Mesendoderm (in vitro differentiated cells): ENCODE measurements around the gene FBF1.

ENCODE experiments used
- DNase-seq: peaks from one replicate; pipeline ENCODE4 v3.0.0; 2013
- H2AK5ac ChIP-seq: 2 replicates; pipeline ENCODE4 v1.6.1; 2013; ENCODE audit warnings: low read length, inconsistent platforms
- H2BK120ac ChIP-seq: 2 replicates; pipeline ENCODE4 v1.6.1; 2013; ENCODE audit warnings: low read depth, mild to moderate bottlenecking, low read length, moderate library complexity, mixed read lengths
- H2BK15ac ChIP-seq: replicated peaks from 2 replicates; pipeline ENCODE4 v1.6.1; 2013; ENCODE audit warnings: low read depth, mild to moderate bottlenecking, moderate library complexity
- H2BK5ac ChIP-seq: 2 replicates; pipeline ENCODE4 v1.6.1; 2013; ENCODE audit warnings: low read length, inconsistent platforms
- H3K18ac ChIP-seq: 2 replicates; pipeline ENCODE4 v1.6.1; 2013; ENCODE audit warnings: mild to moderate bottlenecking, low read length, mixed read lengths
- H3K23ac ChIP-seq: one replicate; pipeline ENCODE4 v1.6.1; 2013; ENCODE audit warnings: low read length
- H3K27ac ChIP-seq: 2 replicates; pipeline ENCODE4 v1.5.1; 2013; ENCODE audit warnings: low read depth, mild to moderate bottlenecking, inconsistent platforms, low read length, moderate library complexity
- H3K27me3 ChIP-seq: 2 replicates; pipeline ENCODE4 v1.6.1; 2013; ENCODE audit warnings: low read length, control low read depth, mild to moderate bottlenecking, inconsistent platforms; ENCODE audit not compliant: insufficient read depth, poor library complexity
- H3K36me3 ChIP-seq: 2 replicates; pipeline ENCODE4 v1.6.1; 2013; ENCODE audit warnings: low read length, inconsistent platforms; ENCODE audit not compliant: control insufficient read depth, insufficient read depth
- H3K4ac ChIP-seq: one replicate; pipeline ENCODE4 v1.6.1; 2013; ENCODE audit warnings: low read depth, mild to moderate bottlenecking, low read length, moderate library complexity
- H3K4me1 ChIP-seq: 2 replicates; pipeline ENCODE4 v1.6.1; 2013; ENCODE audit warnings: low read depth, low read length, inconsistent platforms; ENCODE audit not compliant: control insufficient read depth
- H3K4me2 ChIP-seq: 2 replicates; pipeline ENCODE4 v1.6.1; 2013; ENCODE audit warnings: low read length
- H3K4me3 ChIP-seq: 2 replicates; pipeline ENCODE4 v1.5.1; 2013; ENCODE audit warnings: mild to moderate bottlenecking, low read length
- H3K56ac ChIP-seq: one replicate; pipeline ENCODE4 v1.6.1; 2013; ENCODE audit warnings: low read length
- H3K79me1 ChIP-seq: 2 replicates; pipeline ENCODE4 v1.6.1; 2013; ENCODE audit warnings: low read length, inconsistent platforms
- H3K79me2 ChIP-seq: 2 replicates; pipeline ENCODE4 v1.6.1; 2013; ENCODE audit warnings: mild to moderate bottlenecking, low read length; ENCODE audit not compliant: control insufficient read depth, insufficient read depth
- H3K9ac ChIP-seq: 2 replicates; pipeline ENCODE4 v1.6.1; 2013; ENCODE audit warnings: low read length, inconsistent platforms
- H4K5ac ChIP-seq: one replicate; pipeline ENCODE4 v1.6.1; 2013; ENCODE audit warnings: low read length
- H4K8ac ChIP-seq: one replicate; pipeline ENCODE4 v1.6.1; 2013; ENCODE audit warnings: low read depth, mild to moderate bottlenecking, control low read depth, low read length, moderate library complexity
- WGBS: extraction: QIAGEN DNeasy Blood & Tissue Kit; methylation state at CpG from one replicate; pipeline ENCODE4 v1.1.7; 2013; ENCODE audit warnings: low lambda C conversion rate, missing lambda C conversion rate; ENCODE audit not compliant: insufficient coverage; ENCODE audit errors: extremely low coverage; 5-methylcytosine and 5-hydroxymethylcytosine counted together

FBF1 gene

DNA sequence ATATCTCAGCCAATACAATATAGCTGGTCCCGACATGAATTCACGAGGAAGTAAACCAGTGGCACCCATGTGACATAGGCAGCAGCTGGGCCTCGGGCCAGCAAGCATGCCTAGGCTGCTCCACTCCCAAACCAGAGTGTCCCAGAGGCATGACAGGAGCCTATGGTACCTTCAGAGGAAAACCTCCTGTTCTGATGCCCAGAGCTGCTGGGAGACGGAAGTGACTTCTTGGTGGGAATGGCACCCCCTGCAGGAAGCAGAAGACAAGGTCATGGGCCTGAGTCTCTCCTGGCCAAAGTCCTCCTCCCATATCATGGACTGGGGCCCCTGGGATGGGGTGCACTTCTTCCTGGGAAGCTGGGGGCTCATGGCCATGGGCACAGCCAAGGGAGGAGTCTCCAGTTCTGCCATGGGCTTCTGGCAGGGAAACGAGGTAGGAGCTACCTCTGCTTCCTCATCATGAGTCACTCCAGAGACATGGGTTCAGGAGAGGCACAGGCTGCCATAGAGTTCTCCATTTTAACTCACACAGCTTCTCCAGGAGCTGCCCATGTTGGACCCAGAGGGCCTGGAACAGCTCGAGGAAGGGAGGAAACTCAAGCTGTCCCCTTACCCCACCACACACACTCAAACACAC lies 13.4 kb downstream of the FBF1 start:
- H3K79me1 ChIP-seq = no peaks in the 10 kb centered on the region
- H3K79me2 ChIP-seq = no peaks in the 10 kb centered on the region
- no peak overlapping the region for H2BK5ac ChIP-seq
- no peak overlapping the region for H2AK5ac ChIP-seq
- H3K27me3 ChIP-seq = no peaks in the 10 kb centered on the region
- no CpG with 5 or more reads among the region's 6 CpGs for WGBS
- H3K36me3 ChIP-seq = no peaks in the 10 kb centered on the region
- no peak overlapping the region for H3K4ac ChIP-seq
- H3K9ac ChIP-seq = no peak overlapping the region
- no peaks in the 10 kb centered on the region for H3K4me1 ChIP-seq
- no peak overlapping the region for H4K5ac ChIP-seq
- no peak overlapping the region for H3K56ac ChIP-seq
- no peak overlapping the region for H3K18ac ChIP-seq
- H2BK120ac ChIP-seq = no peak overlapping the region
- no peak overlapping the region for H3K23ac ChIP-seq
- no peak overlapping the region for H3K4me3 ChIP-seq
- no peak overlapping the region for H4K8ac ChIP-seq
- H2BK15ac ChIP-seq = no peak overlapping the region
- no peak overlapping the region for H3K27ac ChIP-seq
- no peak overlapping the region for H3K4me2 ChIP-seq
- DNase-seq = peak; percentile 77

DNA sequence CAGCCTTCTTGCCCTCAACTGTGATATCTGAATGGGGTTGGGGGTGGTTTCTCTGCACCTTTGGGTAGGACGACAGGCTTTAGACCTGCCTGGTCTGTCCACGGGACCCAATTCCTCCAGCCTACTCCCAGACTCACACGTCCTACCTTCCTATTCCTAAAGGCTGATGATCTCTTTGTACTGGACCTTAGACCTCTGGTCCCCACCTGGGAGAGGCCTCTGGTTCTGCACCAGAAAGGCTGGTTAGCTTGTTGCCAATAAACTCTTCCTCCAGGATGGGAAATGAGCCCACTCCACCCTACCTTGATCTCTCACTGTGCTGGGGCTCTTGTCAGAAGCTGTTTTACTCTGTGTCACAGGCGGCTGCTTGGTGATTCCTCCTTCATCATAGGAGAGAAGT lies 14.4 kb downstream of the FBF1 start:
- H3K79me2 ChIP-seq = no peaks in the 10 kb centered on the region
- H3K4me2 ChIP-seq = no peak overlapping the region
- no peak overlapping the region for H3K23ac ChIP-seq
- DNase-seq = no peak
- no peak overlapping the region for H2AK5ac ChIP-seq
- H3K36me3 ChIP-seq = no peaks in the 10 kb centered on the region
- H3K18ac ChIP-seq = no peak overlapping the region
- H3K79me1 ChIP-seq = no peaks in the 10 kb centered on the region
- no CpG with 5 or more reads among the region's 4 CpGs for WGBS
- H3K27me3 ChIP-seq = no peaks in the 10 kb centered on the region
- no peak overlapping the region for H4K8ac ChIP-seq
- H3K56ac ChIP-seq = no peak overlapping the region
- H4K5ac ChIP-seq = no peak overlapping the region
- no peak overlapping the region for H3K4me3 ChIP-seq
- no peak overlapping the region for H2BK120ac ChIP-seq
- no peak overlapping the region for H2BK15ac ChIP-seq
- H3K9ac ChIP-seq = no peak overlapping the region
- no peak overlapping the region for H3K4ac ChIP-seq
- no peak overlapping the region for H3K27ac ChIP-seq
- no peaks in the 10 kb centered on the region for H3K4me1 ChIP-seq
- no peak overlapping the region for H2BK5ac ChIP-seq

DNA sequence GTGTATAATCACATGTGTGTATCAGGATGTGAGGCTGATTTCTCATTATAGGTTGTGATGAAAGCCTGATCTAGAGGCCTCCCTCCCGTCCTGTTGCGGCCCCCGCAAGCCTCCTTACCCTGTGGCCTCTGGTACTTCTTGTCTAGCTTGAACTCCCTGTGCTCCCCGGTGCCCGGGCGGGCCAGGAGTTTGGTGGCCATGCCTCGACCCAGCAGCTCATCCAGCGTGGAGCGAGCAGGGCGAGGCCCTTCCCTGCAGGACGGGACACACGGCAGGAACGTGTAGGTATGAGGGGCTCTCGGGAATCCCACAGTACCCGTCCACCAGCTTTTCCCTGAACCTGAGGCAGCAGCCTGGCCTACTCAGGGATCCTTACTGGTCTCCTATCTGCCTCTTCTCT lies 14.9 kb downstream of the FBF1 start:
- H4K5ac ChIP-seq = no peak overlapping the region
- no peaks in the 10 kb centered on the region for H3K79me2 ChIP-seq
- H3K27me3 ChIP-seq = no peaks in the 10 kb centered on the region
- H3K56ac ChIP-seq = no peak overlapping the region
- H3K18ac ChIP-seq = no peak overlapping the region
- H3K27ac ChIP-seq = no peak overlapping the region
- H3K4ac ChIP-seq = no peak overlapping the region
- H3K79me1 ChIP-seq = no peaks in the 10 kb centered on the region
- H3K4me1 ChIP-seq = no peaks in the 10 kb centered on the region
- H2BK5ac ChIP-seq = no peak overlapping the region
- WGBS = no CpG with 5 or more reads among the region's 15 CpGs
- H3K23ac ChIP-seq = no peak overlapping the region
- H3K9ac ChIP-seq = no peak overlapping the region
- no peak overlapping the region for H3K4me3 ChIP-seq
- no peak overlapping the region for H2AK5ac ChIP-seq
- no peak for DNase-seq
- no peak overlapping the region for H3K4me2 ChIP-seq
- H2BK120ac ChIP-seq = no peak overlapping the region
- no peak overlapping the region for H4K8ac ChIP-seq
- no peaks in the 10 kb centered on the region for H3K36me3 ChIP-seq
- H2BK15ac ChIP-seq = no peak overlapping the region

DNA sequence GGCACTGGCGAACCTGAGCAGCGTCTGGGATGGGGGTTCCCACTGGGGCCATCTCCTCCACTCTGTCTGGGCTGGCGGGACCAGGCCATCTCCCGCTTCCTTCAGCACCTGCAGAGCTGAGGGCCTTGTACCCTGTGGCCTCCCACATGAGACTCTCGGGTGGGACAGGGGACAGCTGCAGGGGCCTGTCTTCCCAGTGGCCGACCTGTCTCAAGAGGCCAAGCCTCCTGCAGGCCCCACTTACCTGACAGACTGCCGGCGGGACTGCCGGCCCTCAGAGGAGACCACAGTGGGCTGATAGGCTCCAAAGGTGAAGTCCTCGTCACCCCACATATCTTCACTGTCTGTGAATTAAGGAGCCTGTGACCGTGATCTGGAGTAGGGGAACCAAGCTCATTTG lies 15.7 kb downstream of the FBF1 start:
- Histone ChIP-seq H3K27me3 (no peaks in the 10 kb centered on the region), H3K23ac (no peak overlapping the region), H3K4ac (no peak overlapping the region), H3K36me3 (no peaks in the 10 kb centered on the region), H2BK120ac (no peak overlapping the region), H3K27ac (no peak overlapping the region), H3K79me2 (no peaks in the 10 kb centered on the region), H4K8ac (no peak overlapping the region), H2AK5ac (no peak overlapping the region), H3K9ac (no peak overlapping the region), H3K4me2 (no peak overlapping the region), H4K5ac (no peak overlapping the region), H3K79me1 (no peaks in the 10 kb centered on the region), H2BK15ac (no peak overlapping the region), H3K4me3 (no peak overlapping the region), H3K56ac (no peak overlapping the region), H3K18ac (no peak overlapping the region), H2BK5ac (no peak overlapping the region), H3K4me1 (no peaks in the 10 kb centered on the region)
- WGBS = no CpG with 5 or more reads among the region's 11 CpGs
- DNase-seq = no peak

DNA sequence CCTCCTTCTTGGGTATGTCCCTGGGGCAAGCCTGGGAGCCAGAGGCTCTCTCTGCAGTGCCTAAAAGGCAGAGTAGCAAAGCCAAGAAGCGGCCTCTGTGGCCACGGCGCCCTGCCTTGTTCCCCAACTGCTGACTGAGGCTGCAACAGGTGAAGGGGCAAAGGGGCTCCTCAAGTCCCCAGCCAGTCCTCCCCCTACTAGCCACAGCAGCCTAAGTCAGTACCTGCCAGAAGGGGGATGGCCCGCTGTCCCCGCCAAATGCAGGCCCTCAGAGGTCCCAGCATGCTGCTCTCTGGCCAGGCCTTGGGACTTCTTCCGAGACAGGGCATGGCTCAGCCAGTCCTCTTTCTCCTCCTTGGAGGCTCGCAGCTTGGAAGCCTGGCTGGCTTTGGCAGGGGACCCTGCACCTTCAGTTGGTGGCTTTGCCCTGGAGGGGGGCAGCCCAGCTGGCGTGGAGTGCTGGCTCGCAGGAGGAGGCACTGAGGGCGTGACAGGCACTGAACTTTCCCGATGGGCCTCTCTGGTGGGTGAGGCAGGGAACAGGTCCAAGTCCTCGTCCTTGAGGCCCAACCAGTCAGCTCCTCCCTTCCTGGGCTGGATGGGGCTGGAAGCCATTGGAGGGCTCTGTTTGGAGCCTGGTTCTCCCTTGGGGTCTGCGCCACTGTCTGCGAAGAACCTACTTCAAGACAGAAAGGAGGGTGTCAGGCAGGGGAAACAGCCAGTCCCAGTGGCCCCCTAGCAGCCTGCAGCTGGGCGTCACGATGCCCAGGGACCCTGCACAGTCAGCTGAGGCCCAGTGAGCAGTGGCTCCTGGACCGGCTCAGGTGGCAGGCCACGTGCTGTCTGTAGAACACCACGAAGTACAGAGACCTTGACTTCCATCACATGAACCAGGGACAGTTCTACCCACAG lies 17.6 kb downstream of the FBF1 start:
- Histone ChIP-seq H3K56ac (no peak overlapping the region), H3K4me3 (no peak overlapping the region), H4K8ac (no peak overlapping the region), H3K79me1 (no peaks in the 10 kb centered on the region), H2BK5ac (no peak overlapping the region), H3K4ac (no peak overlapping the region), H2BK120ac (no peak overlapping the region), H3K9ac (no peak overlapping the region), H3K79me2 (no peaks in the 10 kb centered on the region), H3K27ac (no peak overlapping the region), H2AK5ac (no peak overlapping the region), H3K36me3 (no peaks in the 10 kb centered on the region), H3K4me2 (no peak overlapping the region), H3K23ac (no peak overlapping the region), H2BK15ac (no peak overlapping the region), H3K18ac (no peak overlapping the region), H3K4me1 (no peaks in the 10 kb centered on the region), H3K27me3 (no peaks in the 10 kb centered on the region), H4K5ac (no peak overlapping the region)
- no peak for DNase-seq
- no CpG with 5 or more reads among the region's 19 CpGs for WGBS
